Upper lobe of left lung (tissue), 4 donors: Measurements from ENCODE around the gene FAM53B.

Experiments
- EP300 ChIP-seq, 4 donors: sonication (generic); formaldehyde crosslinking; IDR thresholded peaks; one replicate each; pipeline ENCODE4 v1.5.1; 2017; ENCODE audit warnings: antibody characterized with exemption in 4 of 4, control low read depth in 2 of 4
- TF ChIP-seq, protein P1 (sequence below), 6 experiments: fragments of 450-650 bp in 4 of 6; fragments of 200-600 bp in 2 of 6; sonication (generic) in 2 of 6; IDR thresholded peaks; one replicate each; pipeline ENCODE4 v1.5.1; 2016 to 2019; ENCODE audit warnings: antibody characterized with exemption in 6 of 6

DNA sequence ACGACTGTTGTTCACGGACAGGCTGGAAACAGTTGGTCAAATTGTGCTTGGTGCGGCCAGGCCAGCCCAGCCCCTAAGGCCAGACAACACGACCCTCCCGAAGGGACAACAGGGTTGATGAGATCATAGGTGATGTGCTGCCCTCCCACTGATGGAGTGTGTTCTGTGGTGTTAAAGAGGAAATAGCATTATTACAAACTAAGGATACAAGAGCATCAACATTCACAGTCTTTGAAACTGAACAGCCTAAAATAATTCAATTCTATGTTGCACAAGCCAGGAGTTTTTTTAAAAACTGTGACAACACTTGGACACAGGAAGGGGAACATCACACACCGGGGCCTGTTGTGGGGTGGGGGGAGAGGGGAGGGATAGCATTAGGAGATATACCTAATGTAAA, 87.6 kb downstream of the FAM53B start:
- TF ChIP-seq, protein P1, sequence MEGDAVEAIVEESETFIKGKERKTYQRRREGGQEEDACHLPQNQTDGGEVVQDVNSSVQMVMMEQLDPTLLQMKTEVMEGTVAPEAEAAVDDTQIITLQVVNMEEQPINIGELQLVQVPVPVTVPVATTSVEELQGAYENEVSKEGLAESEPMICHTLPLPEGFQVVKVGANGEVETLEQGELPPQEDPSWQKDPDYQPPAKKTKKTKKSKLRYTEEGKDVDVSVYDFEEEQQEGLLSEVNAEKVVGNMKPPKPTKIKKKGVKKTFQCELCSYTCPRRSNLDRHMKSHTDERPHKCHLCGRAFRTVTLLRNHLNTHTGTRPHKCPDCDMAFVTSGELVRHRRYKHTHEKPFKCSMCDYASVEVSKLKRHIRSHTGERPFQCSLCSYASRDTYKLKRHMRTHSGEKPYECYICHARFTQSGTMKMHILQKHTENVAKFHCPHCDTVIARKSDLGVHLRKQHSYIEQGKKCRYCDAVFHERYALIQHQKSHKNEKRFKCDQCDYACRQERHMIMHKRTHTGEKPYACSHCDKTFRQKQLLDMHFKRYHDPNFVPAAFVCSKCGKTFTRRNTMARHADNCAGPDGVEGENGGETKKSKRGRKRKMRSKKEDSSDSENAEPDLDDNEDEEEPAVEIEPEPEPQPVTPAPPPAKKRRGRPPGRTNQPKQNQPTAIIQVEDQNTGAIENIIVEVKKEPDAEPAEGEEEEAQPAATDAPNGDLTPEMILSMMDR (IDR thresholded peaks at IDR 0.05), result no peak
- TF ChIP-seq EP300 (IDR thresholded peaks at IDR 0.05), result no peak
